Measurements from ENCODE around the gene DBH.

DBH gene

GRCh38 chr9:133603135-133603927 is 32.8 kb upstream of the DBH start:
- DNase-seq (ENCODE audit: insufficient read length, low spot score) (no peak), FAIRE-seq (no peak)

GRCh38 chr9:133604214-133604613 is 31.9 kb upstream of the DBH start:
- no peak for FAIRE-seq
- no peak for DNase-seq (ENCODE audit: insufficient read length, low spot score)

- FAIRE-seq, result no peak
- DNase-seq (ENCODE audit: insufficient read length, low spot score), result no peak
These were observed 31.3 kb upstream of the DBH start for GRCh38 chr9:133604856-133605255.

GRCh38 chr9:133605446-133605845 is 30.7 kb upstream of the DBH start:
- FAIRE-seq, result no peak
- no peak for DNase-seq (ENCODE audit: insufficient read length, low spot score)

DNA sequence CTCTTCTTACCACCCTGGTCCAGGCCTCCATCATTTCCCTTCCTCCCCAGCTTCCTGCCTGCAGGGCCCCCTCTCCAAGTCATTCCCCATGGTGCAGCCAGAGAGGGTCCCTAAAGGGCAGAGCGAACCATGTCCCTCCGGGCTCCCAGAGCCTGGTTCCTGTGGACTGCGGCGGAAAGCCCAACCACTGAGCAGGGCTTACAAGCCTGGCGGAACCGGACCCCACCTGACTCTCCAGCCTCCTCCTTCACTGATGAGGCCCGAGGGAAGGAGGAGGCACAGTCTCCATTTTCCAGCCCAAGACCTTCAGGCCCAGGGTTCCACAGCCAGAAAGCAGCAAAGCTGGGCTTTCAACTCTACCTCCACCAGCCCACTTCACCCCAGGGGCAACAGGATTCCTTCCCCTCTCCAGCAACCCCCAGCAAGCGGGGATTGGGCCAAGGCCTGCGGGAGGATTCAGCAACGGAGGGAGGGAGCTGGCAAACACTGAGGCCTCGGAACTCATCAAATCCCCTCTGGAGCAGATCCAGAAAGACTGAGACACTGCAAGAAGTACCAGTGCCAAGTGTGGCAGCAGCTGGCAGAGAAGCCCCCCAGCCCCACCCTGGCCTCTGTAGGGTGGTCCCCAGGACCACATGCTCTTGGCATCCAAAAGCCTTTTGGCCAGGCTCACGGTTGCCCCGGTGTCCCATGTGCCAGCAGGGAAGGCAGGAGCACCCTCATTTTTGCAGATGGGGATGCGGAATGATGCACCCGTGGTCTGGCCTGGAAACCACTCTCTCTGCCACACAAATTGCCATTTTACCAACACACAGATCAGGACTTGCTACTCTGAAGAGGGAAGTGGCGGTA is 30.1 kb upstream of the DBH start:
- no peak for FAIRE-seq
- no peak for DNase-seq (ENCODE audit: insufficient read length, low spot score)

GRCh38 chr9:133606708-133607025 is 29.5 kb upstream of the DBH start:
- DNase-seq (ENCODE audit: insufficient read length, low spot score) (no peak), FAIRE-seq (no peak)

DNA sequence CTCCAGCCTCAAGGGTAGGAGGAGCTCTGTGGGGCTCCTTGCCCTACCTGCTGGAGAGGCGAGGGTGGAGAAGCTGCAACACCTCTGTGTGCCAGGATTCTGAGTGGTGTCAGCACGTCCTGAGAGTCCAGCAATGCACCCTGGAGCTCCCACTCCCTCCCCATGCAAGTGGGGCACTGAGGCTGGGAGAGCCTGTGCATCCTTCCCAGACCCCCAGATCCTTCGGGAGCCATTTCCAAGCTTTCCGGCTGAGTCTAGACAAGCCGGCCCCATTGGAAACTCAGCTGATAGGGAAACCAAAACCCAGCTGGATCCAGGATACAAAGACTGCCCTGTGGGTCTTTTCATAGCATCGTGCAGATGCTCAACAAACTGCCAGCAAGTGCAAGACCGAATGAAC is 28.8 kb upstream of the DBH start:
- DNase-seq (ENCODE audit: insufficient read length, low spot score) (no peak), FAIRE-seq (no peak)

DNA sequence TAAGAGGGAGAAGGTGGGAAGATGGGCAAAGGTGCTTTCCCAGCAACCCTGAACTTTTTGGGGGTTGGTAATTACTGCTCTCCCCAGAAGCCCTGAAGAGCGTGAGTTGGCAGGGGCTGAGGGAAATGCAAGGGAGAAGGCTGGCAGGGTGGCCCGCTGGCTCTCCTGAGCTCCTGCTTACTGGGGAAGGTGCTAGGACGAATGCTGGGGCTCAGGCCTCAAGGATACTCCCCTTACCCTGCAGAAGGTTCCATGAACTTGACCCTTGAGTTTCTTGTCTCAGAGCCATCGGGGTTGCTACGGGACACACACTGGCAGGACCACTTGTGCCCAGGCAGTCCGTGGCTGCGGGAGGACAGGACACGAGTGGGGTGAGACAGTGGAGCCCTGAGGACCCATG is 28.2 kb upstream of the DBH start:
- FAIRE-seq (no peak), DNase-seq (ENCODE audit: insufficient read length, low spot score) (no peak)

DNA sequence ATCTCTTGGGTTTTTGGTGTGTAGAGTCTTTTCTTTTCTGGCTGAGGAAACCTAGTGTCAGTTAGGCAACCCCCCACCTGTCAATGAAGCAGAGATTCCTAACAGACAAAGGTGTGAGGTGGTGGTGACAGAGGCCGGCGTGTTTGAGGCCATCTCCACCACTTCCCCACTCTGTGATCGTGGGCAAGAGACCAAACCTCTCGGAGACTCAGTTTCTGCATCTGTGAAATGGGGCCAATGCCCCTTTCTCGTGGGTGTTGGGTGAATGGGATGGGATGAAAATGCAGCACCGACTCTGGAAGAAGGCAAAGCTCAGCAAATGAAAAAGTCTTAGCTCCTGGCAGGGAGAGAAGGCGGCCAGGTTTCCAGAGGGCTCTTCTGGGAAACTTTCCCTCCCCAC is 27.8 kb upstream of the DBH start:
- FAIRE-seq, result no peak

DNA sequence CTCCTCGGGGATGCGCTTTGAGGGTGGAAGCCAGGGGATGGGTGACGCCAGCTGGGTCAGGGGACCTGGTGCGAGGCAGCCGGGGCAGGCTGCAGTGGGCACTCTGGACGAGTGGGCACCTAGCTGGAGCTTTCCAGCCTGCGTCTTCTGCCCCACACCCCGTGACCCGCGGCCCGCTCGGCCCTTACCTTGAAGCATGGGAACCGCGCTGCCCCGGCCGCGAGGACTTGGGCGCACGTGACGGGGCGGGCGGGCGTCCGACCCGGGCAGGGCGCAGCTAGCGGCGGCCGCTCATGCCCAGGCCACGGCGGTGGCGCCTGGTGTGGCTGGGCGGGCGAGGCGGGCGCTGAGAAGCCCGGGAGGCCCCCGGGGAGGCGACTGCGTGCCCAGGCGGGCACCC is 27.3 kb upstream of the DBH start:
- FAIRE-seq (no peak), DNase-seq (ENCODE audit: insufficient read length, low spot score) (no peak)

More for the DNA sequence above, 27.8 kb upstream of the DBH start:
- no peak for DNase-seq (ENCODE audit: insufficient read length, low spot score)

DNA sequence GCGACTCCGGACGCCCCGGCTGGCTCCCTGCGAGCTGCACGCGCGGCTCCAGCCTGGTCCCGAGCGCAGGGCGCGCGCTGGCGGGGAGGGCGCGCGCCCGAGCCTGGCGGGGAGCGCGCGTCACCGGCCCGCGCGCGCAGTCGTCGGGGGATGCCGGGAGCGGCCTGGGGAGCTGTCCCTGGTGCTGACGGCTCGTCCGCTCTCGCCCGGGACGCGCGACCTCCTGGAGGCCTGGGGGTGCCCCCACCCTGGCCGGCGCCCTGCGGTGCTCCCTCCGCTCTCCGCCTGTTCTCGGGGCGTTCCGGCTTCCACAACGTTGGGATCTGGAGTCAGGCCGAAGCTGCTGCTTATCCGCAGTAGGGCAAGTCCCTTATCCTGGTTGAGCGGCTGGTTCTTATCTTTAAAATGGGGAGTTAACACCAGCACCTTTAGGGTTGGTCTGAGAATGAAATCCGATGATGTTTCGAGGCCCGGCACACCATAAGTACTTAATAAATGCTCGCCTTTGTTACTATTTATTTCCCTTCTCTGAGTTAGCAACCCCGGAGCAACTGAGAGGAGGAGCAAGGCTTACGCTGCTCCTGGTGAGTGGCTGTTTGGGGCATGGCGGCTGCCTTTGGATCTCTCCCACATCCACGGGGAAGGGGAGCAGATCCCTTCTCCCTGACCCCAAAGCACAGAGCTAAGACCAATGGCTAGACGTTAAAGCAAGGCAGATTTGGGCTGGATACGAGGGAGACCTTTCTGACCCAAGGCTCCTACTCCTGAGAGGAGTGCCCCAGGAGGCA is 26.7 kb upstream of the DBH start, which contains the start of gene FAM163B:
Gene FAM163B (minus strand): TSS at position 79 of the 788 bp plus-strand sequence. CDS start 29,166 bp downstream, outside the sequence.
- no peak for FAIRE-seq
- DNase-seq (ENCODE audit: insufficient read length, low spot score), result no peak

DNA sequence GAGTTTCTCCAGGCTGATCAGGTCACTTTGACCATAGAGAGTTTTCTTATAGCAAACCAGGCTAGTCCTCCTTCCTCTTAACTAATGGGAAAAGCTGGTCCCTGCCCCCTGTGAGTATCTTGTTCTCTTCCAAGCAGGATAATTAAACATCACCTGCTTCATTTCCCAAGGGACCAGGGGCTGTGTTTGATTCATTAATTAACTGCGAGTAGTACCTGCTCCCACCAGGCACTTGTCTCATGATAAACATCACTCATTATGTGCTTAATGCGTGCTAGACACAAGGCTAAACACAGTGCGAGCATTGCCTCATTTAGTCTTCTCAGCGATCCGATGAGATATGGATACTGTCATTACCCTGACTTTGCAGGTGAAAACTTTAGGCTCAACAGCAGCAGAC is 25.3 kb upstream of the DBH start:
- no peak for DNase-seq (ENCODE audit: insufficient read length, low spot score)
- FAIRE-seq, result no peak

- FAIRE-seq (no peak), DNase-seq (ENCODE audit: insufficient read length, low spot score) (no peak)
These were observed 24.1 kb upstream of the DBH start for GRCh38 chr9:133612051-133612450.

- DNase-seq (ENCODE audit: insufficient read length, low spot score), result no peak
- FAIRE-seq, result no peak
These were observed 23.3 kb upstream of the DBH start for GRCh38 chr9:133612816-133613215.

DNA sequence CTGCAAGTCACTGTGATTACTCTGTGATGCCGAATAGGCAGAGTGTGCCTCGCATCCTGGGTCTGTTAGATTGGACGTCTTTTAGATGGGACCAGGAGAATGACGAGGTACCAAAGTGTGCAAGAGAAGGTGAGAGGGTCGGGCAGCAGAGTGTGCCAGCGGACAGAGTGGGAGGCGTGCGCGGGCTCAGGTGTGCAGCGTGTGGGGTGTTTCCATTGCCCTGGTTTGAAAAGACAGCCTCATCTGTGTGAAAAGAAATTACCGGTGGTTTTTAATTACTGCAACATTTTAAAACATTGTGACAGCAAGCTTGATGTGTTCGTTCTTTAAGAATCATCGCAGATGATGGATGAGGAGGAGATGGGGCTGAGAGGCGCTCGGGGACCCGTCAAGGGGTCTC is 22.7 kb upstream of the DBH start:
- DNase-seq (ENCODE audit: insufficient read length, low spot score) (no peak), FAIRE-seq (no peak)

DNA sequence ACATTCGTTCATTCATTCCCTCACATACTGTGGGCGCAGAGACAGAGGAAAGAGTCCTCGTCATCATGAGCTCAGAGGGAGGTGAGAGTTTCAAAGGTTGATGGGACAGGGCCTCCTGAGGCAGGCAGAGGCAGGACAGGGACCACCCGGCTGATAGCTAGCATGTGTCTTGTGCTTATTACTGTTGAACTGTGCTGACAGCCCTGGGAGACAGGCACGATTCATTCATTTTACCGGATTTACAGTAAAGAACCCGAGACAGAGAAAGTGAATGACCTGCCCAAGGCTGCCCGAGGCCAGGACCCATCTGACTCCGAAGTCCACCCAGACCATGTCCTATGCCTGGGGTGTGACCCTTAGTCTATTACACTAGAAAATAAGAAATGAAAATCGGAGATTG is 22.1 kb upstream of the DBH start:
- no peak for DNase-seq (ENCODE audit: insufficient read length, low spot score)
- FAIRE-seq, result no peak

- FAIRE-seq (no peak), DNase-seq (ENCODE audit: insufficient read length, low spot score) (no peak)
These were observed 21.5 kb upstream of the DBH start for GRCh38 chr9:133614678-133615077.

GRCh38 chr9:133615186-133615585 is 21.0 kb upstream of the DBH start:
- FAIRE-seq (no peak), DNase-seq (ENCODE audit: insufficient read length, low spot score) (no peak)

GRCh38 chr9:133615606-133616188 is 20.5 kb upstream of the DBH start:
- DNase-seq (ENCODE audit: insufficient read length, low spot score), result no peak
- FAIRE-seq, result no peak

DNA sequence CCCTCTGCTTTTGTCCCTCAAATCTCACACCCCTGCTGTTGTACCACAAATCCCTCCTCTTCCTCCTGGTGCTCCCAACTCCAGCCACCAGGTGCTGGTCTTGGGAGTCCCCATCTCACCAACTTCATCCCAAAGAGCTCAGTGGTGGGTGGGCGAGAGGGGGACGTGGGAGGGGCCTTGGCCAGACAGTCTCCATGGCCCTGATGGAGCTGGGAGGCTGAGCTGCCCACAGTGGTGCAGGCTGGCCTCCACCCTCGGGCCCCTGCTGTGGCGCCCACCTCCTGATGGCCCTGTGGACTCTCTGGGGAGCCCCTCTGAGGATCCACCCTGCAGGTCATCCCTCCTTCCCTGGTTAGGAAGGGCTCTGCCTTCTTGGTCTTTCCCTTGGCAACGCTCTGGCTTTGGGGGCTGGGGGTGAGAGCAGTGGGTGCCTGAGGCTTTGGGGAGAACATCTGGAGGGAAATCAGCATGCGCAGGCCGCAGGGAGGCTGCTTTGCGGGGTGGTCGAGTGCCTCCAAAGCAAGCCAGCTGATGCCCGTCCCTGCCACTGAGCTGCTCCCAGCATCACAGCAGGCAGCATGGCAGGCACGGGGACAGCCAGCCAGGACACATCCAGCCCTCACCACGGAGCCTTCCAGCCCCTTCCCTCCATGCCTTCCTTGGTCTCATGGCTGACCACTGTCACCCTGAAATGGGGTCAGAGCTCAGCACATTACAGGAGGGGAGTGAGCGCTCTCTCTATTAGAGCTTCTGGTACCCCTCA is 19.3 kb upstream of the DBH start:
- DNase-seq (ENCODE audit: insufficient read length, low spot score) (no peak), FAIRE-seq (no peak)
